ENCODE data around the gene L1CAM.

The L1CAM gene

DNA sequence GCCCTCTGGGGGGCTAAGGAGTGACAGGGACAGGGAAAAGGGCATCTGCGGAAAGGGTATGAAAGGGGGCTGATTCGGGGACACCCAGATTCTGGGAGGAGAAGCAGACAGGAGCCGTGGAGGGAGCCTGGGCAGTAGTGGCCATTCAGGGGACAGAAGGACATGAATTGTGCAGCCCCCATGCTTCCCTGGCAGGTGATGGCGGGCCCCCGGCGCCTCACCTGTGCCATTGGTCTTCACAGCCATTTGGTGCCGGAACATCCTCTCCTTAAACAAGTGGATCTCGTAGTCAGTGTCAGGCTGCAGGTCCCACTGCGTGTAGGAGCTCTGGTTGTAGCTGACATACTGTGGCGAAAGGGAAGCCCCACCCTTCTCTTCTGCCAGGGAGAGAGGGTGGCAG, 21.9 kb downstream of the L1CAM start:
- Histone ChIP-seq H3K9me3 (ENCODE audit: low read depth, low read length) (no peaks in the 10 kb centered on the region), H3K36me3 (ENCODE audit: insufficient read depth, low read length) (no peaks in the 10 kb centered on the region), H3K4me3 (no peak overlapping the region), H3K27ac (no peak overlapping the region), H3K9ac (ENCODE audit: insufficient read length) (no peak overlapping the region)
- no peak for DNase-seq (ENCODE audit: low read depth, low spot score)
- no peak for TF ChIP-seq POLR2AphosphoS5 (IDR thresholded peaks at IDR 0.05; ENCODE audit: borderline replicate concordance, low read depth, low read length)
- TF ChIP-seq FOXP2 (optimal IDR thresholded peaks at IDR 0.05; ENCODE audit: control extremely low read depth, extremely low read length, insufficient read depth) = no peak
- TF ChIP-seq EZH2 (IDR thresholded peaks at IDR 0.05) = no peak

DNA sequence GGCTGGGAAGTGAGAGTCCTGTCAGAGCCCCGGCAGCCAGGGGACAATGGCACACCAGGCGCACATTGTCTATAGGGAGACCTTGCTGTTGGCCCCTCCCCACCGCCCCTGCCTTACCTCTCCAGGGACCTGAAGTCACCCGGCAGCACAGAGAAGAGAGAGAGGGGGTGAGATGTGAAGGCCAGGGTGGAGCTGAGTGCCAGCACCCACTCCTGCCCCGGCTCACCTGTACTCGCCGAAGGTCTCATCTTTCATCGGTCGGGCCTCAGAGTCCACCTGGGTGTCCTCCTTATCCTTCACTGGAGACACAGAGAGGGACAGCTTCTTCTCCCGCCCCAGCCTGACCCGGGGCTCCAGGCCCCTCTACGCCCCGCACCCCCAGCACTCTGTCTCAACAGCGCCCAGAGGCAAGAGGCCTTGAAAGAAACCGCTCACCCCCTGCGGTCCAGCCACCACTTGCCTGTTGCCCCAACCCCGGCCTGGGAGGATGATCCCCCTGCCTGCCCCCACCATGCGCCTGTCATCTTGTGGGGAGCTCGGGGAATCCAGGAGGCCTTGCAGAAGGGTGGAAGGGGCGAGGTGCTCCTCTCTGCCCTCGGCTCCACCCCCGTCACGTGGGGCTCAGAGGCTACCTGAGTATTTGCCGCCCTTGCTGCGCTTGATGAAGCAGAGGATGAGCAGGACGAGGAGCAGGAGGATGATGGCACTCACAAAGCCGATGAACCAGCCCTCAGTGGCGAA, 22.6 kb downstream of the L1CAM start:
- no peaks in the 10 kb centered on the region for H3K9me3 ChIP-seq (ENCODE audit: low read depth, low read length)
- no peak for DNase-seq (ENCODE audit: low read depth, low spot score)
- no peak for TF ChIP-seq EZH2 (IDR thresholded peaks at IDR 0.05)
- TF ChIP-seq FOXP2 (optimal IDR thresholded peaks at IDR 0.05; ENCODE audit: control extremely low read depth, extremely low read length, insufficient read depth) = no peak
- TF ChIP-seq POLR2AphosphoS5 (IDR thresholded peaks at IDR 0.05; ENCODE audit: borderline replicate concordance, low read depth, low read length) = no peak
- H3K9ac ChIP-seq (ENCODE audit: insufficient read length) = no peak overlapping the region
- H3K36me3 ChIP-seq (ENCODE audit: insufficient read depth, low read length) = no peaks in the 10 kb centered on the region
- no peak overlapping the region for H3K4me3 ChIP-seq
- H3K27ac ChIP-seq = no peak overlapping the region

DNA sequence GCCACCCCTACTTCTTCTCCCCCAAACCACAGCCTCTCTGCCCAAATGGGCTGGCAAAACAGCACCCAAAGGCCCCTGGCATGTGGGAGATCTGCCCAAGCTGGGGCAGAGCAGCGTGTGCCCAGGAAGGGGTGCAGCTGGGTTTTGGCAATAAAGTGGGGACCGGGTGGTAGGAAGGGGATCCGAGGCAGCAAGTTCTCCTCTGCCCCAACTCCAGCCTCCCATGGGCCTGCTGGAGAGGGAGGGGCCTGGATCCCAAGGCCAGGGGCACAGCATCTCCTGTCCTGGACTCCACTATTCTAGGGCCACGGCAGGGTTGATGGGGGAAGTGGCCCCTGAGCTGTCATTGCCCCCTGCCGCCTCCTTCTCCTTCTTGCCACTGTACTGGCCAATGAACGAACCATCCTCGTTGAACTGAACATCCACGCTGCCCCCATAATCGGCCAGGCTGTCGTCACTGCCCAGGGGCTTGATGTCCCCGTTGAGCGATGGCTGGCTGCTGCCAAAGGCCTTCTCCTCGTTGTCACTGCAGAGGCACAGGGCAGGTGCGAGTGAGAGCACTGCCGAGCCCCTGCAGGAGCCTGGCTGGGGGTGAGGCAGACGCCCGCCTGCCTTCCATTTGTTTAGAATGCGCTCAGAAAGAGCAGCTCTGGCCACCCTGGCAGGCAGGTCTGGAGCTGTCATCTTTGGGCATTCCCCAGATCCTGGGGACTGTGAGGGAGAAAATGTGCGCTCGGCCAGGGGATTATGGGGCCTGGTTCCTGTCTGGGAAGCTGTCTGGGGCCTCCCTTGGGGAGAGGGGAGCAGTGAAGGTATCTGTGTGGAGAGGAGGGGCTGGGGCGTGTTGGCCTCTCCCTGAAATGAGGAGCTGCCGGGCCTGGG, 23.4 kb downstream of the L1CAM start:
- H3K4me3 ChIP-seq = no peak overlapping the region
- H3K27ac ChIP-seq = no peak overlapping the region
- no peak for DNase-seq (ENCODE audit: low read depth, low spot score)
- TF ChIP-seq FOXP2 (optimal IDR thresholded peaks at IDR 0.05; ENCODE audit: control extremely low read depth, extremely low read length, insufficient read depth) = no peak
- no peak for TF ChIP-seq POLR2AphosphoS5 (IDR thresholded peaks at IDR 0.05; ENCODE audit: borderline replicate concordance, low read depth, low read length)
- TF ChIP-seq EZH2 (IDR thresholded peaks at IDR 0.05) = no peak
- no peaks in the 10 kb centered on the region for H3K9me3 ChIP-seq (ENCODE audit: low read depth, low read length)
- no peaks in the 10 kb centered on the region for H3K36me3 ChIP-seq (ENCODE audit: insufficient read depth, low read length)
- H3K9ac ChIP-seq (ENCODE audit: insufficient read length) = no peak overlapping the region

DNA sequence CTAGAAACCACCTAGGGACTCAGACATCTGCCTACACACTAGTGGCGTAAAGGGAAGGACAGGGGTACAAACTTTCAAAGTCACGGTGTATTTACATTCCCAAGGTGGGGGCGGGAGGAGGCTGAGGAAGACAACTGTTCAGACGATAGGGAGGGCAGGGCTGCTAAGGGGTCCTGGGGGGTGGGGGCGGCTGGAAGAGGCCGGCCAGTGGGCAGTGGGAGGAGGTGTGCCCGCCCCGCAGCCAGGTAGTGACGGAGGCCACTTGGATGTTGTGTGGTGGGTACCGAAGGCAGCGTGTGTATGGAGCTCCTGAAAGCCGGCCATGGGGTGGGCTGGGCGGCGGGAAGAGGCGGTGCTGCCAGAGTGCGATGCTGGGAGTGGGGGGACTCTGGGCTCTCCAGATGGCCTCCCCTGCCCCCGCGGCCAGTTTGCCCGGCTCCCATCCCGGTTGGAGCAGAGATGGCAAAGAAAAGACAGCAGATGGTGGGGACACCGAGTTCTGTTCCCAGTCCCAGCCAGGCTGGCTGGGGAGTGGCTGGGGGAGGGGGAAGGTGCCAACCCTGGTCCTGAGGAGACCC, 24.2 kb downstream of the L1CAM start:
- no peak for DNase-seq (ENCODE audit: low read depth, low spot score)
- H3K9ac ChIP-seq (ENCODE audit: insufficient read length) = no peak overlapping the region
- H3K27ac ChIP-seq = no peak overlapping the region
- TF ChIP-seq EZH2 (IDR thresholded peaks at IDR 0.05) (no peak), POLR2AphosphoS5 (IDR thresholded peaks at IDR 0.05; ENCODE audit: borderline replicate concordance, low read depth, low read length) (no peak), FOXP2 (optimal IDR thresholded peaks at IDR 0.05; ENCODE audit: control extremely low read depth, extremely low read length, insufficient read depth) (no peak)
- no peaks in the 10 kb centered on the region for H3K36me3 ChIP-seq (ENCODE audit: insufficient read depth, low read length)
- H3K4me3 ChIP-seq = no peak overlapping the region
- H3K9me3 ChIP-seq (ENCODE audit: low read depth, low read length) = no peaks in the 10 kb centered on the region

DNA sequence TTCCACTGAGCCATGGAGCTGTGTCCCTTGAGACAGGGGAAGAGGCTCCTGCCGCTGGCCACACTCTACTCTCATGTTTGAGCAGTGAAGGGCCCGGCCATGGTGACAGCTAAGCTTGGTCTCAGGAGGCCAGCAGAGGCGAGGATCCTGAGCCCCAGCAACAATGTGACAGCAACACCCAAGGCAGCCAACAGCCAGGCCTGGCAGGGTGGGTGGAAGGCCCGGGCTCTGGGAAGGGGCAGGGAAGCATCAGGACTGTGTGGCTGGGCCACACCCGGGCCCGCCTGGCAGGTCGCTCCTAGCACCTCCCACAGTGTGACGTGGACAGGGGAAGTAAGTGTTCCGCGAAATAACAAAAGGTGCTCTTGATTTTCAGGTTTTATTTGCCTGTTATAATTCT, 24.8 kb downstream of the L1CAM start:
- DNase-seq (ENCODE audit: low read depth, low spot score) = no peak
- Histone ChIP-seq H3K9me3 (ENCODE audit: low read depth, low read length) (no peaks in the 10 kb centered on the region), H3K4me3 (no peak overlapping the region), H3K9ac (ENCODE audit: insufficient read length) (no peak overlapping the region), H3K27ac (no peak overlapping the region), H3K36me3 (ENCODE audit: insufficient read depth, low read length) (no peaks in the 10 kb centered on the region)
- TF ChIP-seq FOXP2 (optimal IDR thresholded peaks at IDR 0.05; ENCODE audit: control extremely low read depth, extremely low read length, insufficient read depth) (no peak), EZH2 (IDR thresholded peaks at IDR 0.05) (no peak), POLR2AphosphoS5 (IDR thresholded peaks at IDR 0.05; ENCODE audit: borderline replicate concordance, low read depth, low read length) (no peak)

DNA sequence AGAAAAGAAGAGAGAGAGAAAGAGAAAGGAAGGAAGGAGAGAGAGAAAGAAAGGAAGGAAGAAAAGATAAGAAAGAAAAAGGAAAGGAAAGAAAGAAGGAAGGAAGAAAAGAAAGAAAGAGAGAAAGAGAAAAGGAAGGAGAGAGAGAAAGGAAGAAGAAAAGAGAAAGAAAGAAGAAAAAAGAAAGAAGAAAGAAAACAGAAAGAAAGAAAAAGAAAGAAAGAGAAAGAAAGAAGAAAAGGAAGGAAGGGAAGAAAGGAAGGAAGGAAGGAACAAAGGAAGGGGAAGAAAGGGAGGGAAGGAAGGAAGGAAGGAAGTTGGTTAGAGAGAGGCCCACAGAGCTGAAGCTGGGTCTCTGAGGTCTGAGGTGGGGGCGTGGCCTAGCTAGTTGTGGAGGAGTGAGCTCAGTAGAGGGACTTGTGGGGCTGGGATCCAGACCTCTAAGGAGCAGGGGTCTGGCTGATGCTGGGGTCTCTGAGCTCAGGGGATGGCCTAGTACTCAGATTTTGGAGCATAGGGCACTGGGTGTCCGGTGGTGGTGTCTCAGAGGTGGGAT, 28.5 kb downstream of the L1CAM start:
- H3K27ac ChIP-seq = no peak overlapping the region
- no peak overlapping the region for H3K4me3 ChIP-seq
- H3K9ac ChIP-seq (ENCODE audit: insufficient read length) = no peak overlapping the region
- DNase-seq (ENCODE audit: low read depth, low spot score) = no peak
- no peak for TF ChIP-seq EZH2 (IDR thresholded peaks at IDR 0.05)
- no peak for TF ChIP-seq FOXP2 (optimal IDR thresholded peaks at IDR 0.05; ENCODE audit: control extremely low read depth, extremely low read length, insufficient read depth)
- no peak for TF ChIP-seq POLR2AphosphoS5 (IDR thresholded peaks at IDR 0.05; ENCODE audit: borderline replicate concordance, low read depth, low read length)
- no peaks in the 10 kb centered on the region for H3K36me3 ChIP-seq (ENCODE audit: insufficient read depth, low read length)
- H3K9me3 ChIP-seq (ENCODE audit: low read depth, low read length) = no peaks in the 10 kb centered on the region

DNA sequence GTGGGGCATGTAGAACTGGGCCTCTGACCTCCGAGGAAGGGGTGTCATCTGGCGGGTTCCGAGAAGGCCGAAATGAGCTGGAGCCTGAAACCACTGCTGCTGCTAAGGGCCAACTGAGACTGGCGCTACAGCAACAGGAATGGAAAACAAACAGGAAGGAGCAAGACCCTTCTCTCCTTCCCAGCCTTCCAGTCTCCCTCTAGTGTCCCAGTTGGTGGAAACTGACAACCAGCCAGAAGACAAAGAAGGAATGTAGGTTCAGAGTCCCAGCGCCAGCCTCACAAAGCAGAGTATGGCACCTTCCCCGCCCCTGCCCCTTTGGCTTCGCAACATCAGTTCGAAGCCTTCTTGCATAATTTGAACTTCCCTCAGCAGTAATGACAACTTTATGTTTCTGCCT, 31.3 kb downstream of the L1CAM start:
- no peaks in the 10 kb centered on the region for H3K9me3 ChIP-seq (ENCODE audit: low read depth, low read length)
- no peaks in the 10 kb centered on the region for H3K36me3 ChIP-seq (ENCODE audit: insufficient read depth, low read length)
- no peak overlapping the region for H3K4me3 ChIP-seq
- TF ChIP-seq FOXP2 (optimal IDR thresholded peaks at IDR 0.05; ENCODE audit: control extremely low read depth, extremely low read length, insufficient read depth) = no peak
- no peak for TF ChIP-seq EZH2 (IDR thresholded peaks at IDR 0.05)
- no peak for TF ChIP-seq POLR2AphosphoS5 (IDR thresholded peaks at IDR 0.05; ENCODE audit: borderline replicate concordance, low read depth, low read length)
- DNase-seq (ENCODE audit: low read depth, low spot score) = no peak
- no peak overlapping the region for H3K27ac ChIP-seq
- no peak overlapping the region for H3K9ac ChIP-seq (ENCODE audit: insufficient read length)

DNA sequence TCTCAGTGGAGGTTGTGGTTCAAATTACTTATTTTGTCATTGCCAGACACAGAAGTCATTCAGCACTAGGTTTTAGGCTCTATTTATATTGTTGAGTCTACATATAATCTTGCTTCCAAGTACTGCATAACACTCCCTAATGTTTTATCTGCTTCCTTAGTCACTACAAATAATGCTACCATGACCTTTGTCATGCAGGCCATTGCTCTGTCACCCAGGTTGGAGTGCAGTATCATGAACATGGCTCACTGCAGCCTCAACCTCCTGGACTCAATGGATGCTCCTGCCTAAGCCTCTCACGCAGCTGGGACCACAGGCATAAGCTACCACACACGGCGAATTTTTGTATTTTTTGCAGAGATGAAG, 32.1 kb downstream of the L1CAM start:
- Histone ChIP-seq H3K36me3 (ENCODE audit: insufficient read depth, low read length) (no peaks in the 10 kb centered on the region), H3K9me3 (ENCODE audit: low read depth, low read length) (no peaks in the 10 kb centered on the region), H3K4me3 (no peak overlapping the region), H3K9ac (ENCODE audit: insufficient read length) (no peak overlapping the region), H3K27ac (no peak overlapping the region)
- TF ChIP-seq FOXP2 (optimal IDR thresholded peaks at IDR 0.05; ENCODE audit: control extremely low read depth, extremely low read length, insufficient read depth) (no peak), POLR2AphosphoS5 (IDR thresholded peaks at IDR 0.05; ENCODE audit: borderline replicate concordance, low read depth, low read length) (no peak), EZH2 (IDR thresholded peaks at IDR 0.05) (no peak)
- no peak for DNase-seq (ENCODE audit: low read depth, low spot score)

Data from SK-N-MC (cell line).